ENCODE measurements around the gene PLA2G2F.

DNA sequence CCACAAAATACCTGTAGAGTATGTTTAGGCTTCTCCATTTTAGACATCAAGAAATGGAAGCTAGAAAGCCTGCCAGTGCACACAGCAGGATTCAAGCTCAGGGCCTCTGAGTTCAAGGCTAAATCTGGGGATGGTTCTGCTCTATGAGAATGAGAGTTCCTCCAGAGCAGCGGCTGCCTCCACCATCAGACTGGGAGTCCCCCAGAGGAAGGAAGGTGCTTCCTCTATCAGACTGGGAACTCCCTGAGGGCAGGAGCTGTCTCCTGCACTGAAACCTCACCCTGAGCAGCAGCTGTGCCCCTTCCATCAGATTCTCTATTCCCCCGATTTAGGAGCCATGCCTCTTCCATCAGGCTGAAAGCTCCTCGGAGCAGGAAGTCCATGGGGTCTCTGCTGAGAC, 49.0 kb upstream of the PLA2G2F start:
- TF ChIP-seq, protein P1, sequence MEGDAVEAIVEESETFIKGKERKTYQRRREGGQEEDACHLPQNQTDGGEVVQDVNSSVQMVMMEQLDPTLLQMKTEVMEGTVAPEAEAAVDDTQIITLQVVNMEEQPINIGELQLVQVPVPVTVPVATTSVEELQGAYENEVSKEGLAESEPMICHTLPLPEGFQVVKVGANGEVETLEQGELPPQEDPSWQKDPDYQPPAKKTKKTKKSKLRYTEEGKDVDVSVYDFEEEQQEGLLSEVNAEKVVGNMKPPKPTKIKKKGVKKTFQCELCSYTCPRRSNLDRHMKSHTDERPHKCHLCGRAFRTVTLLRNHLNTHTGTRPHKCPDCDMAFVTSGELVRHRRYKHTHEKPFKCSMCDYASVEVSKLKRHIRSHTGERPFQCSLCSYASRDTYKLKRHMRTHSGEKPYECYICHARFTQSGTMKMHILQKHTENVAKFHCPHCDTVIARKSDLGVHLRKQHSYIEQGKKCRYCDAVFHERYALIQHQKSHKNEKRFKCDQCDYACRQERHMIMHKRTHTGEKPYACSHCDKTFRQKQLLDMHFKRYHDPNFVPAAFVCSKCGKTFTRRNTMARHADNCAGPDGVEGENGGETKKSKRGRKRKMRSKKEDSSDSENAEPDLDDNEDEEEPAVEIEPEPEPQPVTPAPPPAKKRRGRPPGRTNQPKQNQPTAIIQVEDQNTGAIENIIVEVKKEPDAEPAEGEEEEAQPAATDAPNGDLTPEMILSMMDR (IDR thresholded peaks at IDR 0.05; ENCODE audit: low read depth, low read length, poor library complexity, severe bottlenecking), result no peak
- TF ChIP-seq EZH2phosphoT487 (IDR thresholded peaks at IDR 0.05; ENCODE audit: borderline replicate concordance, low read length), result no peak
